ENCODE results near the gene FLNC. TPM values are rescaled to one million over a fixed set of nuclear protein-coding genes. Genes with fewer than 3 reads are reported as not detected.

The FLNC gene
- total and polyA plus RNA-seq, 9 of the 15 experiments (the other 6 are each of a cell fraction or from before 2014, with no cell fraction given) = 0.90 to 155 (median 28.8) TPM

DNA sequence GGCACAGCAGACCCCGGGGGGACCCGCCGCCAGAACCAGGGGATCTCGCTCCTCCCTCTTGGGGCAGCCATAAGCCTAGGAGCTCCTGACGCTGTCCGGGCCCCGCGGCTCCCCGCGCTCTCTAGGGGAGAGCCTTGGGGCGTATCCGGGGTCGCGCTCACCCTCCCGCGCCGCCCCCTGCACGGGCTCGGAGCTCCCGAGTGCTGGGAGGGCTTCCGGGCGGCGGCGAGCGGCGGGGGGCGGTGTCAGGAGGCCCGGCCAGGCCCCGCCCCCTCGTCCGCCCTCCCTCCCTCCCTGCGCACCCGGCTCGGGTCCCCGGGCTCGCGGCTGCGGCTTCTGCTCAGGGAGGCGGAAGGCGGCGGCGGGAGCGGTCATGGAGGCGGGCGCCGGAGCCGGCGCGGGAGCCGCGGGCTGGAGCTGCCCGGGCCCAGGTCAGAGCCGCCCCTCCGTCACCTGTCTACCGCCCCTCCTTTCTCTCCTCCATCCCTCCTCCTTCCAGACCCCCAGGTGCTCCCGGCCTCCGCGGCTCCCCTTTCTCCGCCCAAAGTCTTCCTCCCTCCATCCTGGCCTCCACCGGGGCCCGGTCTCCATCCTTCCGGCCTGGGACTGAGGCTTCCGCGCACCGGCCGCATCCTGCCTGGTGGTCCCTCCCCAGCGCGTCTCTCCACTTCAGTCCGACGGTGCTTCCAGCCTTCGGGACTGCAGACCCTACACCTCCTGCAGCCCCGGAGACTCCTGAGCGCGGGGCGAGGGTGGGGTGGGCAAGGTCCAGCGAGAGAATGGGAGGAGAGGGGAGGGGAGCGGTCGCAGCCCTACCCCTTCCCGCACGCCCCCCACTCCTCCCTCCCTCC lies 38.9 kb upstream of the FLNC start, which contains the start of gene CCDC136 (continued):
- TF ChIP-seq RREB1 (CRISPR knock-in tag; IDR thresholded peaks at IDR 0.05) = peak; percentile 93
- 0 out of 2 replicates have a peak, but pooled peaks have one; percentile 23 for TF ChIP-seq SMARCA4 (IDR thresholded peaks at IDR 0.05)
- TF ChIP-seq ZBTB26 (CRISPR knock-in tag; IDR thresholded peaks at IDR 0.05) = 0 out of 2 replicates have a peak, but pooled peaks have one; percentile 75
- TF ChIP-seq SNAPC5 (CRISPR knock-in tag; IDR thresholded peaks at IDR 0.05) = no peak
- TF ChIP-seq ZNF609 (CRISPR knock-in tag; IDR thresholded peaks at IDR 0.05; ENCODE audit: borderline replicate concordance) = peak; percentile 25; the same call in 1 of the 2 replicates
- peak; percentile 11 to 79 (median 75) for TF ChIP-seq YY1 (IDR thresholded peaks at IDR 0.05; ENCODE audit: borderline replicate concordance in 1 of 3, control insufficient read depth in 1 of 3, extremely low read depth in 1 of 3, insufficient read depth in 3 of 3, insufficient read length in 1 of 3, insufficient replicate concordance in 2 of 3, low read depth in 1 of 3, low read length in 2 of 3)
- TF ChIP-seq NONO (IDR thresholded peaks at IDR 0.05; ENCODE audit: low read depth in 2 of 2, low read length in 1 of 2) = peak in 1 of 2 experiments; percentile 57; a peak in 3 of 4 replicates
- no peak for TF ChIP-seq XRCC3 (IDR thresholded peaks at IDR 0.05)
- TF ChIP-seq ZNF830 (CRISPR knock-in tag; IDR thresholded peaks at IDR 0.05) = 0 out of 2 replicates have a peak, but pooled peaks have one; percentile 18
